ENCODE data around the gene THAP7.
"Not testable (repeated sequence)": the region's sequence is repeated elsewhere in the genome, so short reads cannot be mapped to it uniquely, and the experiment has no call there.

THAP7 gene

DNA sequence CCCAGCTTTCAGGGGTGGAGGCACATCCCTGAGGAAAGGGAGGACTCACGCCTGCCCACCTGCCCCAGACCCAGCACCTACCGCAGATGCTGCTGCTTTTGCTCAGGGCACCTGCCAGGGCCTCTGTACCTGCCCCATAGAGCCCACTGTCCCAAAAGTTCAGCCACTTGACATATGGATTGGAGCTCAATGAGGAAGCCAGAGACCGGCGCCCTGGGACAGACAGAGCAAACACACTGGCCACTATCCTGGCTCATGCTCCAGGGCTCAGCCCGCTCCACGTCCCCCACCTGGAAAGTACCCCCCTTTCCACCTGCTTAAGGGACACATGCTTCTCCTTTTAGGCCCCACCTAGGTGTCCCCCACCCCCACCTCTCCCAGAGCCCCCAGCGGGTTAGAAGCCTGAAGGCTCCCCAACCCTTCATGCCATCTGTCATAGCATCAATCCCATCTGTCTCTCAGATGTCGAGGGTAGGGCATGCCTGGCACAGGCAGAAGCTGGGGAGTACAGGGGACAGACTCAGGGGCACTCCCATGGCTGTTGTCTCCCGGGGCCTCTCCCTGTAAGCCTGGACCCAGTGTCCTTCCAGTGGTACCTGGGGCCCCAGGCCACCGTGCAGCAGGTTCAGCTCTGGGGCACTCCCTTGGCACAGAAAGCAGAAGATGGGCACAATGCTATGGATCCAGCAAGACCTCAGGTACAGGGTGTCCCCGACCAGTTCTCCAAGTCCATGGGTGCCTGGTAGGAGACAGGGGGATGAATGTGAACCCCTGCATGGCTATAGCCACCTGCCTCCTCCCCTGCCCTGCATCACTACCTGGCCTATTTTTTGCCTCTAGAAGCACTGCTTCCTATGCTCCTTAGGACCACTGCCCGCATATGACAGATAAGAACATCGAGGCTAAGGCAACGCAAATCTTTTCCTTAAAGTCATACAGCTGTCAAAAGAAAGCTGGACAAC lies 10.8 kb upstream of the THAP7 start:
- DNase-seq (ENCODE audit: low spot score): no peak

DNA sequence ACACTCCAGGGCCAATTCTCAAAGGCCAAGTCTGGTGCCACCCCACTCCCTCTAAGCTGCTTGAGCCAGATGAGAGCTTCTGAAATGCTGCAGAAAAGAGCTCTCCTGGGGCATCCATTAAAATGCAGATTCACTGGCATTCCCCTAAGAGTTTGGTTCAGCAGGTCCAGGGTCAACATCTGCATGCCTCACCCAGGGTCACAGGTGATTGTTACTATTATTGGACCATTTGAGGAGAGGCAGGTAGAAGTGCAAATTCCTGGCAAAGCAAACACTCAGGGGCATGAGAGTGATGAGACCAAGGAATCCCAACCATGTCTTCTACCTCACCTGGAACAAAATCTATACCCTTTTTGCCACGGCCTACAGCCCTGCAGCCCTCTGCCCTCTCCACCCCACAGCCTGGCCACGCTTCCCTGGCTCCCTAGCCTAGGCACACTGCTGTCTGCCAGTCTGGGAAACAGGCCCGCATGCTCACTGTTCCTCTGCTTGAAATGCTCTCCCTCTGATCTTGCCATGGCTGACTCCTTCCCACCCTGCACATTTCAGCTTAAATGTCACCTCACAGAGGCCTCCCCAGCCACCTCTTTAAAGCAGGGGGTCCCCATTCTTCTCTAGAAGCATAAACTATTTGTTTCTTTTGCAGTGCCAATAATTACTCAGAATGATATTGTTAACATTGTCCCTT lies 8.7 kb upstream of the THAP7 start:
- DNase-seq (ENCODE audit: low spot score): no peak

DNA sequence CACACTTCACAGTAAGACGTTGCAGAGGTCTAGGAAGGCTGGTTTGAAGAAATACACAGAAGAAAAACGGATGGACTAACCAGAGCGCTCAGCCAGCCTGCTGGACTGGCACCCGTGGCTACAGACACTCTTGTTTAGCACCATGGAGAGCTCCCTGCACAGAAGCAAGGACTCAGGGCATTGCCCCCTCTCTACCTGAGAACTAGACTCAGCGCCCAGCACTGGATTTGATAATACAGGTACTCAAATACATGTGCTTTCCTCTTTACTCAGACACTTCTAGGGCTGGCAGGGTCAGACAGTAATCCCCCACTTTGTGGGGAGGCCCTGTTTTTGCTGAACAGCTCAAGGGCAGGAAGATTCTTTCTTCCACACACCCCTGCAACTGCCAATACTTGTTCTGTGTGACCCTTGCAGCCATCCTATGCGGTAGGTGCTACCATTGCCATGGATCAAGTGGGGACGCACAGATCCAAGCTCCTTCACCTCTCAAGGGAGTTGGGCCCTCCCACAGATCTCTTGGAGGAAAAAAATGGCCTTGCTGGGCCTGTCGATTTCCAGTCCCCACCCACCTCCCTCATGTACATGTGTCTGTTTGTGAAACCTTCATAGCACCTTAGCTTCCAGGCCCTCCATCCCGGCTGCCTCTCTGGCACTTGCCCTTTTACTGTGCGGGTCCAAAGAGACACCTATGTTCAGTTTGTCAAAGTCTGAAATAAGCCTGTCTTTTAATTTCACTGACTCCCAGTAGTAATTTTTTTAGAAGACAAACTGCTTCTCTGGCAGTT lies 7.9 kb upstream of the THAP7 start:
- DNase-seq (ENCODE audit: low spot score): no peak

DNA sequence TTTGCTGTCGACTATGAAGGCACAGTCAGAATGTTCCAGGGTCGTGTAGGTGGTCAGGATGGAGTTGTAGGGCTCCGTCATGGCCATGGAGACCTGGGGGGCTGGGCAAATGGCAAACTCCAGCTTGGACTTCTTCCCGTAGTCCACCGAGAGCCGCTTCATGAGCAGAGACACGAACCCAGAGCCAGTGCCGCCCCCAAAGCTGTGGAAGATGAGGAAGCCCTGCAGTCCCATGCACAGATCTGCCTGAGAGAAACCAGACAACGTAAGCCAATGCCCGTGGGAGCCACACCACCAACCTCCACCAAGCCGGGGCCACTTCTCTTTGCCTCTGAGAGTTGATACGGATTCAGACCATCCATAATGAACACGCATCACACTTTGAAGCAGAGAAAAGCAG lies 7.3 kb upstream of the THAP7 start:
- not testable (repeated sequence) for DNase-seq (ENCODE audit: low spot score)

DNA sequence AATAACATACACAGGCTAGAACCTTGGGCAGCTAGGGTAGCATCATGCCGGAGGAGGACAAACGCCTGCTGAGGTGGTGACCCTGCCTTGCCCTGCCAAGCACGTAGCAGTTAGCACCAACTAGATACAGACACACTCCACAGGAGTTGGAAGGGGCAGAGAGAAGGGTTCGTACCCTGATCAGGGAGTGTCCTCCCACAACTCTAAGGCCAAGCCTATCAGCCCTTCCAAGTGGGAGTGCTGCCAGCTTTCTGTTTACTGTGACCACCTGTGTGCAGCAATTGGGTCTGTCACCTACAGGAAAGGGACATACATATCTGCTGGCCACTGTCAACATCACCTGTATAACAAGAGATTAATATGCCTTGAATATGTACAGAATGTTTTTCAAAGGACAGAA lies 1.9 kb upstream of the THAP7 start:
- no peak for DNase-seq (ENCODE audit: low spot score)

DNA sequence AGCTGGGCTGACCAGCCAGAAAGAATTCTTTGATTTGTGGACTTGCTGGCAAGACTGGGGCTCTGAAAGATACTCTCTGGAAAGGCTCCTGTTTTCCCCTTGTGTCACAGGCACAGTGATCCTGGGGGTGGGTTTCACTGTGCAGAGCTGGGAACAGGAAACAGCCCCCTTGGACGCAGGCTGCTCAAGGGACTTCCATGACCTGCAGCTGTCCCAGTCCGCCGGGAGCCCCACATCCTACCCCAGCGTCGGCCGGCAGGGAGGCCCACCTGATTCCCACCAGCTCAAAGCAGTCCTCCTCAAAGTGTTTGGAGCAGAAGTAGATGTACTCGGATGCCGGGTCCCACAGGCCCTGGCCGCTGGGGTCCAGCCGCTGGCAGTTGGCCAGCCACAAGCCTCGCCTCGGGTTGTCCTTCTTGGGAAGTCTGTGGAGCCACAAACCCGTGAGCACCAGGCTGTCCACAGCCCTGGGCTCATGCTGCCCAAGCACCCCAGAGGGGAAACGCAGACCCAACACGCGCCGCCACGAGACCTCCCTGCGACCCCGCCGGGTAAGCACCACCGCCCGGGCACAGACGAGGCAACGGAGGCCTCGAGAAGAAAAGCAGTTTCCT lies 824 bp downstream of the THAP7 start:
- no peak for DNase-seq (ENCODE audit: low spot score)

DNA sequence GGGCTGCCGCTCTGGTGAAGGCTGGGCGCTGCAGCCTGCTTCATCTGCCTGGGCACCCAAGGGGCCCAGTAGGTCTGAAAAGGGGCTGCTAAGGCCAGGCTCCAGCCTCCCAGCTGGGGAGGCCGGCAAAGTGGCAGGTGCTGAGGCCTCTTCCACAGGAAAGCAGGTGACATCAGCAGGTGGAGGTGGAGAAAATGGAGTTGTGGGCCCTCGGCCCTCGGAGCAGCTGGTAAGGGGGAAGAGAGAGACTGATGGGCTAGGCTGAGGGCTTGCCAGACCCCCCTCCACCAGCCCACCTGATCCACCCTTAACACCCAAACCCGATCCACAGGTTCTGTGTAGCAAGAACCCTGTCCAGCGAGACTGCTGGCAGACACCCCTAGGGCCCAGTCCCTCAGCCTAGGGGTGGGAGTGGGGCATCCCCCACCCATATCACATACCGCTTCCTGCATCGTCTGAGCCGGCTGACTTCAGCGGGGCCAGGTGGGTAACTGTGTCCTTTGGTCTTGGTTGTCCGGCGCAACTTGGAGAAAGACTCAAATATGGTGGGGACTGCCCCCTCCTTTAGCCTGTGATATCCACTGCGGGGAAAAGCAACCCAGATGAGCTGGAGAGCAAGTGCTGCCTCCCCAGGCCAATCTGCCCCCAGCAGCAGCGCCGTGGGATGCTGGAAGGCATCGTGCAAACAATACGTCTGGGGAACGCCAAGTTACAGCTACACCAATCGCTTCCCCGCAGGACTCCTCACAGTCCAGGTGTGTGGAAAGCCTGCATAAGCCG lies 1.5 kb downstream of the THAP7 start:
- no peak for DNase-seq (ENCODE audit: low spot score)

DNA sequence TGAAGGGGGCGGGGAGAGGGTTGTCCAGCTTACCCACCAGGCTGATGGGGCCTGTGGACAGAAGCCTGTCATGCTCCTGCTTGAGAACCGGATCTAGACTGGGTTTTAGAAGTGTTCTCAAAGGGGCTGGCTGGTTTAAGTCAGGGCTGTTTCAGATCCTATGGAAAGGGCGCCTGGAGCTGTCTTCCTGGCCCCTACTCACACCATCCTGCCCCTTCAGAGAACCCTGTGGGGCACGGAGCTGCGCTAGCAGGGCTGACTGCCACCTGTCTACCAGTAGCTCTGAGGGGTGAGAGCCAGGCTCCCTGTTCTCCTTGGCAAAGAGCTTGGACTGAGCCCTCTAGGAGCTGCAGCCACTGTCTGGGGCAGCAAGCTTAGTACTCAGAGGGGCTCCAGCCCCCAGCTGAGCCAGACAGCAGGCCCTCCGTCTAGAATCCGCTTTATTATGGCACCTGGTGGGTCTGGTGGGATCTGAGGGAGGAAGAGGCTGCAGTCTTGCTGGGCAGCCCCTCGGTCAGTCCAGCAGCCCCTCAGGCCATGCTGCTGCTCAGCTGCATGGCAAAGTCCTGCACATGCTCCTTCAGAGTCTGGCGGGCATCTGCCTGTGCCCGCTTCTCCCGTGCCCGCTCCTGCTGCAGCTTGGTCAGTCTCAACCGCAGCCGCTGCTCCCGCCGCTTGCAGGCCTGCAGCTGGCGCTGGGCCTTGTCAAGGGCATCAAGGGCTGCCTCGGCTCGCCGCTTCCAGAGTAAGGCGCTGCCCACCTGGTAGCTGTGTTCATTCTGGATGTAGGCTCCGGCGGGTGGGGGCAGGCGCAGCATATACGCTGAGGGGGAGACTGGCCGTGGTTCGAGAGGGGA lies 2.3 kb downstream of the THAP7 start:
- DNase-seq (ENCODE audit: low spot score): no peak

DNA sequence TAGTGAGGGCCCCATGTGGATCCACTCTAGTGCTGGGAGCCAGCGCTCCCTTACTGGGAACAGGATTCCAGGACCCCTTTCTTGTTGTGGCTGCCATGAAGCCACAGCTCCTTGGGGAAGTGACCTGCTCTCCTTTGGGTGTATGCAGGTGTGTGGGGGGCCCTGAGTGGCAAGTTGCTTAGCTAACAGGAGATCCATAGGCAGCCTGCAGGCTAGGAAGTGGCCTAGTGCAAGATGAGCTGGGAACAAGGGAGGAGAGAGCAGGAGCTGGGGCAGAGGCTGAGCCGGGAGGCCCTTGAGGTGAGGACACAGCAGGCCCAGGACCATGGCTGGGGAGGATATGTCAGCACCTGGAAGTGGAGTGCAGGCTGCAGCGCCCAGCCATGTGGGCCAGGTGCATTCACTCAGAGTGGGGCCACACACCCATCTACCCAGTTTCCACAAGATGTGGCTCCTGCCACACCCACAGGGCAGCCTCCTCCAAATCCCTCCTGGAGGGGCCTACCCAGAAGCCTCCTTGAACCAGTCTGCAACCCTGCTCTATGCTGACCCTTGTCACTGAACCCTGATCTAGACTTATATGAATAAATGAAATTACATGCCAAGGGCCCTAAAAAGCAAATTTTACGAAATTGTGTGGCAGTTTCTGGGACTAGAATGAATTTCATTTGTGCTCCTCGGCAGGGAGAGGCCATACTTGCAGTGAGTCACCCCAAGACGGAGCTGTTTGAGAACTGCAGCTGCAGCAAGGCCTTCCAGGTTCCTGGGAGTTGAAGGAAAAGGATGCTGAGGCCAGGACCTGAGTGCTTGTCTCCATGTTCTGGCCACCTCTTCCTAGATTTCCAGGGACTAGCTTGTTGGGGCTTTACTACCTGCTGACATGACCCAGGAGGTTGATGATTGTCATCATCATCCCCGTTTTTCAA lies 3.2 kb downstream of the THAP7 start:
- DNase-seq (ENCODE audit: low spot score): no peak

DNA sequence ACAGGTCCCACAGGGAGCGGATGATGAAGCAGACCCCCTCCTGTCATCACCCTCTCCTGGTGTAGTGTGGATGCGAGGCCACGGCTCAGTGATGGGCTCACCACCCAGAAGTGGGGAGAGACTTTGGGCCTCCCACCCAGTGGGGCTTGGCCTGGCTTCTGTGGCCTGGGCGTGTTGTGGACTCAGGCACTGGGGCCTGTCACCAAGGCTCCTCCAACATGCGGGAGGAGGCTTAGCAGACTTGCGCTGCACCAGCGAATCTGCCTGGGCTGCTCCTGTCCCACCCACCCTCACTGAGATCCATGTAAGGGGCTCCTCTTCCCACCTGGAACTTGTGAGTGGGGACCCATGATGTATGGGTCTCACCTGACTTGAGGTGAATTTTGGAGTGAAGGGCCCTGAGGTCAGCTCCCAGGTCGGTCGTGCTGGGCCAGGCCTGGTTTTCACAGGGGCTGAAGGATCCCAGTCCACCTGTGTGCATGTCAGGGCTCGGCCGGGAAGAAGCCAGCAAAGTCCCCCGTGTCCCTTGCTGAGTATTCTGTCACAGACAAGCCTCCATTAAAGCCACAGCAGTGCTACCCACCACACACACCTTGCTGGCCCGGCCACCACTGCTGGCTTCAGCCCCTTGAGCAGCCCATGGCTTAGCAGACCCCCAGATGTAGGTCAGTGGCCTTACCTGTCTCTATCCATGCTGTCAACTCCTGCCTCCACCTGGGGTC lies 4.2 kb downstream of the THAP7 start:
- DNase-seq (ENCODE audit: low spot score): no peak

DNA sequence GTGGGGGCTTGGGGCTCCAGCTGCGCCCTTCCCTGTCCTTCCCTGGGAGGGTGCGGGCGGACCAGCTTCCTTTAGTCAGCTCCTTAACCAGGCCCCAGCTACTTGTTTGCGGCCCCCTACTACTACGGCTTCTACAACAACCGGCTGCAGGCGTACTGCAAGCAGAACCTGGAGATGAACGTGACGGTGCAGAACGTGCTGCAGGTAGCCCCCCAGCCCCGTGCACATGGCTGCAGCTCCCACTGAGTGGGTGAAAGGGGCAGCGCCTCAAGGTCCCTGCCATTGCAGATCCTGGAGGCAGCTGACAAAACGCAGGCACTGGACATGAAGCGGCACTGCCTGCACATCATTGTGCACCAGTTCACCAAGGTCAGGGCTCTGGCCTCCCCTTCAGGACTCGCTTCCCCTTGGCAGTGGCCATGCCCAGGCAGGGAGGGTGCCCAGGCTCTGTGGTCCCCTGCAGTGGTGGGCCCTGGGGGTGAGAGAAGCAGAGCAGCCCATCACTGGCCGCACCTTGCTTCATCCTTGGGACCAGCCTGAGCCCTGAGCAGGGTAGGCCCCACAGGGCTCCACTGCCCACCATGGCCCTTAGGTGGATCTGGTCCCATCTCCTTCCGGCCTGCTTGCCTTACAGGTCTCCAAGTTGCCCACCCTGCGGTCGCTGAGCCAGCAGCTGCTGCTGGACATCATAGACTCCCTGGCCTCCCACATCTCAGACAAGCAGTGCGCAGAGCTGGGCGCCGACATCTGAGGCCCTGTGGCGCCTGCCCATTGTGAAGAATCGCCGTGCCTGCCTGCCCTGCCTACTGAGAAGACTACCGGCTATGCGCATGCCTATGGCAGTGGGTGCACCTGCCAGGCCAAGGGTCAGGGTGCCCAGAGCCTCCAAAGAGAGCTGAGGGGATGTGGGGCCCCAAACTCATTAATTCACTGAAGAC lies 5.1 kb downstream of the THAP7 start:
- DNase-seq (ENCODE audit: low spot score): no peak

DNA sequence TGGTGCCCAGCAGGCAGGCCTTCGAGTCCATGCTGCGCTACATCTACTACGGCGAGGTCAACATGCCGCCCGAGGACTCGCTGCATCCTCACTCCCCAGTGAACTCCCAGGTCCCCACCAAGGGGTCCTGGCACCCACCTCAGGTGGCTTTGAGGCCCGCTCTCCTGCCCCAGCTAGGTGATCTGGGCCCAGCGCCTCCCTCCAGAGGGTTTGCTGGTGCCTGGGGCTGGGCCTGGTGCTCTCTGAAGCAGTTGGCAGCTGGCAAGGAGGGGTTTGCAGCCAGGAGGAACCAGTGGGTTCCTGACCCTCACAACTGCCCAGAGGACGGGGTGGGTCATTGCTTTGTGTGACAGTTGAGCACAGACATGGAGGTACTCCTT lies 5.9 kb downstream of the THAP7 start:
- DNase-seq (ENCODE audit: low spot score): no peak

DNA sequence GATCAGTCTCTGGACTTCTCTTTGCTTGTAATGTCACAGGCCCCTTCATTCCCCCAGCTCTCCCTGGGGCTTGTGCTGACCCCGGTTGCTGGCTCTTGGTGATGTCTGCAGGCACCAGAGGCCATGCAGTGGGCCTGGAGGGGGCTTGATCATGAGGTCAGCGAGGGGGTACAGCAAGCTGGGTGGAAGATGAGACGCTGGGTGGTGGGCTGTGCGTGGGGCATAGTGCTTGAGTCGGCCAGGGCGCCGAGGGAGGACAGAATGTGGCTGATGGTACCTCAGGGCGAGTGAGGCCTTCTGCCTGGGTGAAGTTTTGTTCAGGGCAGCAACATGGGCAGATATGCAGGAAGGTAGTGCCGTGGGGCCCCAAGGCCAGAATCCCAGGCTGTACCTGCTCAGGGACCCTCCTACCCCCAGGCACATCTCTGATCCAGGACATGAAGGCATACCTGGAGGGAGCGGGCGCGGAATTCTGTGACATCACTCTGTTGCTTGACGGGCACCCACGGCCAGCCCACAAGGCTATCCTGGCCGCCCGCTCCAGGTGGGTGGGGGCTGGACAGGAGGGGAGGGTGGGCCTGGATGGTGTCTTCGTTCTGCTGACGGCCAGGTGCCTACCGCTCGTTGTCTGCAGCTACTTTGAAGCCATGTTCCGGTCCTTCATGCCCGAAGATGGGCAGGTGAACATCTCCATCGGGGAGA lies 6.4 kb downstream of the THAP7 start:
- DNase-seq (ENCODE audit: low spot score): no peak

DNA sequence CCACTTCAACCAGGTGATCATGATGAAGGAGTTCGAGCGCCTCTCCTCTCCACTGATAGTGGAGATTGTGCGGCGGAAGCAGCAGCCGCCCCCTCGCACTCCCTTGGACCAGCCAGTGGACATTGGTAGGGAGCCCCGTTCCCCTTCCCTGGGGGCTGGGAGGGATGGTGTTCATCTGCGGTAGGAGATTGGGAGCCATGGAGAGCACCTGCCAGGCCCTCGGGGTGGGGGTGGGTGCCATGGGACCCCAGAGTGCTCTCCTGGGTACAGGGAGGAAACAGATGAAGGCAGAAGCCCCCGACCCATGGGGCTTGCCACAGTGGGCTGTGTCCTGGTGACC lies 7.0 kb downstream of the THAP7 start:
- DNase-seq (ENCODE audit: low spot score): no peak

DNA sequence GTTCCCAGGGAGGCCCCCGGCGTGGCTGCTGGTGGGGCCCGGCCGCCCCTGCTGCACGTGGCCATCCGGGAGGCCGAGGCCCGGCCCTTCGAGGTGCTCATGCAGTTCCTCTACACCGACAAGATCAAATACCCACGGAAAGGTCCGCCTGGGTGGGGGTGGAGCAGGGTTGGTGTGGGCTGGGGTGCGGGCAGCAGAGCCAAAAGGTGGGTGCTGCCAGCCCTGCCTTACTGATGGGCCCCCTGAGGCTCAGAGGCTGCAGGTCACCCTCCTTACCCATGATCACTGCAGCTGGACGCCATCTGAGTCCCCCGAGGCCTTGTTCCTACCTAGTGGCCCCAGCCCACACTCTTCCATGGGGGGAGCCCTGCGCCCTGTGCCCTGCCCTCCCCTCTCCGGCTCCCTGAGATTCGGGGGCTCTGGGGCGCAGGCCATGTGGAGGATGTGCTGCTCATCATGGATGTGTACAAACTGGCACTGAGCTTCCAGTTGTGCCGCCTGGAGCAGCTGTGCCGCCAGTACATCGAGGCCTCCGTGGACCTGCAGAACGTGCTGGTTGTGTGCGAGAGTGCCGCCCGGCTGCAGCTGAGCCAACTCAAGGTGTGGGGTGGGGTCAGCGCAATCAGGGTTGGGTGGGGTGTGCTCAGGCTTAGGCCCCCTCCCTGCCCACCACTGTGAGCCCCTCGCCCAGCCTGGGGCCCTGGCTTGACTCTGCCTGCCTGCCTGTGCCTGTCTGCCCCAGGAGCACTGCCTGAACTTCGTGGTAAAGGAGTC lies 7.6 kb downstream of the THAP7 start:
- DNase-seq (ENCODE audit: low spot score): no peak

All from HuH-7.5 (cell line).